ENCODE results near the gene MRPS2. TPM values are rescaled to one million over a fixed set of nuclear protein-coding genes. Genes with fewer than 3 reads are reported as not detected.

Gene MRPS2
- total and polyA plus RNA-seq, 2 experiments from 2014 or later = 83.2 to 116 TPM

DNA sequence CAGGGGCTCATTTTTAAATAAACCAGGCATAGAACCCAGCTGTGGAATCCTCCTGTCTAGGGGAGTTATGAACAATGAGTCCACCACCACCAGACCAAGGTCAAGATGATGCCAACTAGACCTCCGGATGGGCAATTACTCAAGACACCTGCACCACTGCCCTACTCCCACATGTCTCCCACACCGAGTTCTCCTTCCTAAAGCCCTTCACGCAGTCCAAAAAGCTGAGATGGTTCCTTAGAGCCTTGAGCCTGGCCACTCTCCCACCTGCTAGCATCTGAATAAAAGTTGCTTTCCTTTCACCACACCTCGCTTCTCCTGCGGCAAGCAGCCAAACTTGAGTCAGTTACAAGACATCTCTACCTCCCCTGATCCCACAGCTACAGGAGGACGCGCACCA lies 36.3 kb upstream of the MRPS2 start (continued):
- TF ChIP-seq, protein P1, sequence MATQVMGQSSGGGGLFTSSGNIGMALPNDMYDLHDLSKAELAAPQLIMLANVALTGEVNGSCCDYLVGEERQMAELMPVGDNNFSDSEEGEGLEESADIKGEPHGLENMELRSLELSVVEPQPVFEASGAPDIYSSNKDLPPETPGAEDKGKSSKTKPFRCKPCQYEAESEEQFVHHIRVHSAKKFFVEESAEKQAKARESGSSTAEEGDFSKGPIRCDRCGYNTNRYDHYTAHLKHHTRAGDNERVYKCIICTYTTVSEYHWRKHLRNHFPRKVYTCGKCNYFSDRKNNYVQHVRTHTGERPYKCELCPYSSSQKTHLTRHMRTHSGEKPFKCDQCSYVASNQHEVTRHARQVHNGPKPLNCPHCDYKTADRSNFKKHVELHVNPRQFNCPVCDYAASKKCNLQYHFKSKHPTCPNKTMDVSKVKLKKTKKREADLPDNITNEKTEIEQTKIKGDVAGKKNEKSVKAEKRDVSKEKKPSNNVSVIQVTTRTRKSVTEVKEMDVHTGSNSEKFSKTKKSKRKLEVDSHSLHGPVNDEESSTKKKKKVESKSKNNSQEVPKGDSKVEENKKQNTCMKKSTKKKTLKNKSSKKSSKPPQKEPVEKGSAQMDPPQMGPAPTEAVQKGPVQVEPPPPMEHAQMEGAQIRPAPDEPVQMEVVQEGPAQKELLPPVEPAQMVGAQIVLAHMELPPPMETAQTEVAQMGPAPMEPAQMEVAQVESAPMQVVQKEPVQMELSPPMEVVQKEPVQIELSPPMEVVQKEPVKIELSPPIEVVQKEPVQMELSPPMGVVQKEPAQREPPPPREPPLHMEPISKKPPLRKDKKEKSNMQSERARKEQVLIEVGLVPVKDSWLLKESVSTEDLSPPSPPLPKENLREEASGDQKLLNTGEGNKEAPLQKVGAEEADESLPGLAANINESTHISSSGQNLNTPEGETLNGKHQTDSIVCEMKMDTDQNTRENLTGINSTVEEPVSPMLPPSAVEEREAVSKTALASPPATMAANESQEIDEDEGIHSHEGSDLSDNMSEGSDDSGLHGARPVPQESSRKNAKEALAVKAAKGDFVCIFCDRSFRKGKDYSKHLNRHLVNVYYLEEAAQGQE (IDR thresholded peaks at IDR 0.05; ENCODE audit: unreplicated experiment) = no peak
- no peak for TF ChIP-seq STAT1 (IDR thresholded peaks at IDR 0.05; ENCODE audit: unreplicated experiment)
- no peak for TF ChIP-seq JUNB (IDR thresholded peaks at IDR 0.05; ENCODE audit: unreplicated experiment)
- TF ChIP-seq, protein P2, sequence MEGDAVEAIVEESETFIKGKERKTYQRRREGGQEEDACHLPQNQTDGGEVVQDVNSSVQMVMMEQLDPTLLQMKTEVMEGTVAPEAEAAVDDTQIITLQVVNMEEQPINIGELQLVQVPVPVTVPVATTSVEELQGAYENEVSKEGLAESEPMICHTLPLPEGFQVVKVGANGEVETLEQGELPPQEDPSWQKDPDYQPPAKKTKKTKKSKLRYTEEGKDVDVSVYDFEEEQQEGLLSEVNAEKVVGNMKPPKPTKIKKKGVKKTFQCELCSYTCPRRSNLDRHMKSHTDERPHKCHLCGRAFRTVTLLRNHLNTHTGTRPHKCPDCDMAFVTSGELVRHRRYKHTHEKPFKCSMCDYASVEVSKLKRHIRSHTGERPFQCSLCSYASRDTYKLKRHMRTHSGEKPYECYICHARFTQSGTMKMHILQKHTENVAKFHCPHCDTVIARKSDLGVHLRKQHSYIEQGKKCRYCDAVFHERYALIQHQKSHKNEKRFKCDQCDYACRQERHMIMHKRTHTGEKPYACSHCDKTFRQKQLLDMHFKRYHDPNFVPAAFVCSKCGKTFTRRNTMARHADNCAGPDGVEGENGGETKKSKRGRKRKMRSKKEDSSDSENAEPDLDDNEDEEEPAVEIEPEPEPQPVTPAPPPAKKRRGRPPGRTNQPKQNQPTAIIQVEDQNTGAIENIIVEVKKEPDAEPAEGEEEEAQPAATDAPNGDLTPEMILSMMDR (conservative IDR thresholded peaks at IDR 0.05; ENCODE audit: low read depth in 2 of 2) = no peak
- no peak for TF ChIP-seq POLR2AphosphoS5 (IDR thresholded peaks at IDR 0.05; ENCODE audit: low read depth)
- TF ChIP-seq, protein P3, sequence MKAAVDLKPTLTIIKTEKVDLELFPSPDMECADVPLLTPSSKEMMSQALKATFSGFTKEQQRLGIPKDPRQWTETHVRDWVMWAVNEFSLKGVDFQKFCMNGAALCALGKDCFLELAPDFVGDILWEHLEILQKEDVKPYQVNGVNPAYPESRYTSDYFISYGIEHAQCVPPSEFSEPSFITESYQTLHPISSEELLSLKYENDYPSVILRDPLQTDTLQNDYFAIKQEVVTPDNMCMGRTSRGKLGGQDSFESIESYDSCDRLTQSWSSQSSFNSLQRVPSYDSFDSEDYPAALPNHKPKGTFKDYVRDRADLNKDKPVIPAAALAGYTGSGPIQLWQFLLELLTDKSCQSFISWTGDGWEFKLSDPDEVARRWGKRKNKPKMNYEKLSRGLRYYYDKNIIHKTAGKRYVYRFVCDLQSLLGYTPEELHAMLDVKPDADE (IDR thresholded peaks at IDR 0.05) = no peak
- no peak for TF ChIP-seq ZNF114 (CRISPR knock-in tag; IDR thresholded peaks at IDR 0.05)
- no peak for TF ChIP-seq NANOG (IDR thresholded peaks at IDR 0.05; ENCODE audit: borderline replicate concordance)
- TF ChIP-seq CREB1 (CRISPR knock-in tag; IDR thresholded peaks at IDR 0.05; ENCODE audit: low read depth) = no peak
- no peak for TF ChIP-seq EZH2 (IDR thresholded peaks at IDR 0.05; ENCODE audit: low read depth, unreplicated experiment)

- Mint-ChIP-seq H3K4me1 (peaks cover 27% of the 10 kb centered on the region), H3K27ac (no peak overlapping the region; the same call in 1 of the 2 replicates)
- H3K4me3 ChIP-seq = no peak overlapping the region
Measured at GRCh38 chr9:135468854-135469521, 31.5 kb upstream of the MRPS2 start.

More at GRCh38 chr9:135468854-135469521, 31.5 kb upstream of the MRPS2 start:
- TF ChIP-seq EZH2 (IDR thresholded peaks at IDR 0.05; ENCODE audit: low read depth, unreplicated experiment) (no peak), CREB1 (CRISPR knock-in tag; IDR thresholded peaks at IDR 0.05; ENCODE audit: low read depth) (no peak), POLR2AphosphoS5 (IDR thresholded peaks at IDR 0.05; ENCODE audit: low read depth) (no peak), ZNF114 (CRISPR knock-in tag; IDR thresholded peaks at IDR 0.05) (no peak), ZNF331 (CRISPR knock-in tag; IDR thresholded peaks at IDR 0.05; ENCODE audit: low read depth) (no peak), NANOG (IDR thresholded peaks at IDR 0.05; ENCODE audit: borderline replicate concordance) (no peak), ZNF462 (CRISPR knock-in tag; IDR thresholded peaks at IDR 0.05) (no peak)
- ATAC-seq (no peak), DNase-seq (ENCODE audit: low spot score) (no peak)
- 0 out of 2 replicates have a peak, but pooled peaks cover 6% of the 10 kb centered on the region for H3K4me1 ChIP-seq (ENCODE audit: insufficient read depth)
- H3K36me3 ChIP-seq (ENCODE audit: insufficient read depth) = no peaks in the 10 kb centered on the region
- H3K27me3 Mint-ChIP-seq (ENCODE audit: insufficient read depth, low read depth, poor library complexity) = peaks cover 8% of the 10 kb centered on the region
- no peaks in the 10 kb centered on the region for H3K79me2 ChIP-seq (replicated peaks; ENCODE audit: insufficient read depth)
- no peaks in the 10 kb centered on the region for H3F3A ChIP-seq (replicated peaks; ENCODE audit: low read depth)
- no peaks in the 10 kb centered on the region for H3K9me2 ChIP-seq (ENCODE audit: insufficient read depth)
- no peak overlapping the region for H2AFZ ChIP-seq
- no peak overlapping the region for H3K4me2 ChIP-seq
- no peak overlapping the region for H3K4me3 Mint-ChIP-seq
- H3K27ac ChIP-seq (ENCODE audit: low read depth) = no peak overlapping the region
- no peaks in the 10 kb centered on the region for H3K36me3 Mint-ChIP-seq (ENCODE audit: low read depth)
- H3K9me3 Mint-ChIP-seq = no peaks in the 10 kb centered on the region; the same call in 2 of the 3 replicates
- H3K27me3 ChIP-seq (ENCODE audit: insufficient read depth) = no peaks in the 10 kb centered on the region
- no peaks in the 10 kb centered on the region for H4K20me1 ChIP-seq (replicated peaks; ENCODE audit: insufficient read depth)
